Muscle layer of duodenum (tissue), 2 donors: ENCODE results near the gene HABP4.

Experiments used
- H3K27ac ChIP-seq: one replicate; pipeline ENCODE4 v1.7.0; 2013; ENCODE audit warnings: mild to moderate bottlenecking, low read length
- H3K27me3 ChIP-seq: one replicate; pipeline ENCODE4 v1.7.0; 2013; ENCODE audit warnings: low read depth, mild to moderate bottlenecking, control low read depth, low read length
- H3K36me3 ChIP-seq, 2 donors: one replicate each; pipeline ENCODE4 v1.7.0; 2013; ENCODE audit warnings: low read length in 2 of 2, control low read depth in 1 of 2, mild to moderate bottlenecking in 1 of 2; ENCODE audit not compliant: insufficient read depth in 2 of 2, control insufficient read depth in 1 of 2
- H3K4me1 ChIP-seq, 2 donors: one replicate each; pipeline ENCODE4 v1.7.0; 2013; ENCODE audit warnings: low read length in 2 of 2, mild to moderate bottlenecking in 2 of 2, control low read depth in 1 of 2, moderate library complexity in 1 of 2; ENCODE audit not compliant: insufficient read depth in 2 of 2, control insufficient read depth in 1 of 2
- H3K4me3 ChIP-seq, 2 donors: one replicate each; pipeline ENCODE4 v1.7.0; 2013; ENCODE audit warnings: low read length in 2 of 2, low read depth in 1 of 2, mild to moderate bottlenecking in 1 of 2
- H3K9me3 ChIP-seq, 2 donors: one replicate each; pipeline ENCODE4 v1.7.0; 2013; ENCODE audit warnings: low read length in 2 of 2, control low read depth in 1 of 2, mild to moderate bottlenecking in 1 of 2; ENCODE audit not compliant: control insufficient read depth in 1 of 2
- donor health status: healthy.

Gene HABP4

GRCh38 chr9:96419691-96419969, 30.3 kb upstream of the HABP4 start:
- H3K27ac ChIP-seq, result peak overlapping the region; percentile 78
- H3K4me1 ChIP-seq, result peaks cover 5 to 26% of the 10 kb centered on the region in 2 donors
- peak overlapping the region; percentile 70 to 97 for H3K4me3 ChIP-seq
- no peaks in the 10 kb centered on the region for H3K9me3 ChIP-seq
- H3K36me3 ChIP-seq, result no peaks in the 10 kb centered on the region
- no peaks in the 10 kb centered on the region for H3K27me3 ChIP-seq

GRCh38 chr9:96420468-96421219, 29.3 kb upstream of the HABP4 start:
- Histone ChIP-seq H3K27me3 (no peaks in the 10 kb centered on the region), H3K4me3 (no peak overlapping the region), H3K36me3 (no peaks in the 10 kb centered on the region), H3K27ac (peak overlapping the region; percentile 78), H3K4me1 (peaks cover 5 to 26% of the 10 kb centered on the region in 2 donors), H3K9me3 (no peaks in the 10 kb centered on the region)

- no peak overlapping the region for H3K4me3 ChIP-seq
- no peaks in the 10 kb centered on the region for H3K9me3 ChIP-seq
- H3K4me1 ChIP-seq, result peaks cover 5 to 18% of the 10 kb centered on the region in 2 donors
- H3K27ac ChIP-seq, result no peak overlapping the region
- no peaks in the 10 kb centered on the region for H3K36me3 ChIP-seq
- no peaks in the 10 kb centered on the region for H3K27me3 ChIP-seq
Observed at GRCh38 chr9:96423322-96423984, 26.5 kb upstream of the HABP4 start.

GRCh38 chr9:96423985-96424336, 26.0 kb upstream of the HABP4 start:
- no peaks in the 10 kb centered on the region for H3K27me3 ChIP-seq
- no peaks in the 10 kb centered on the region for H3K9me3 ChIP-seq
- H3K4me1 ChIP-seq, result peaks cover 5 to 18% of the 10 kb centered on the region in 2 donors
- H3K36me3 ChIP-seq, result no peaks in the 10 kb centered on the region
- no peak overlapping the region for H3K27ac ChIP-seq
- H3K4me3 ChIP-seq, result no peak overlapping the region

- H3K4me1 ChIP-seq, result peaks cover 0 to 4% of the 10 kb centered on the region in 2 donors
- H3K27ac ChIP-seq, result no peak overlapping the region
- H3K36me3 ChIP-seq, result no peaks in the 10 kb centered on the region
- H3K9me3 ChIP-seq, result no peaks in the 10 kb centered on the region
- no peaks in the 10 kb centered on the region for H3K27me3 ChIP-seq
- no peak overlapping the region for H3K4me3 ChIP-seq
Observed at GRCh38 chr9:96425500-96426169, 24.3 kb upstream of the HABP4 start.

- Histone ChIP-seq H3K9me3 (peaks cover 0 to 1% of the 10 kb centered on the region in 2 donors), H3K4me3 (no peak overlapping the region), H3K27ac (no peak overlapping the region), H3K36me3 (no peaks in the 10 kb centered on the region), H3K4me1 (no peaks in the 10 kb centered on the region), H3K27me3 (no peaks in the 10 kb centered on the region)
Observed at GRCh38 chr9:96429732-96430131, 20.2 kb upstream of the HABP4 start.

- Histone ChIP-seq H3K27ac (no peak overlapping the region), H3K36me3 (no peaks in the 10 kb centered on the region), H3K4me3 (no peak overlapping the region), H3K27me3 (no peaks in the 10 kb centered on the region), H3K4me1 (no peaks in the 10 kb centered on the region), H3K9me3 (peaks cover 0 to 5% of the 10 kb centered on the region in 2 donors)
Observed at GRCh38 chr9:96430377-96430776, 19.6 kb upstream of the HABP4 start.

GRCh38 chr9:96435345-96435744, 14.6 kb upstream of the HABP4 start:
- no peaks in the 10 kb centered on the region for H3K4me1 ChIP-seq
- no peak overlapping the region for H3K4me3 ChIP-seq
- no peaks in the 10 kb centered on the region for H3K36me3 ChIP-seq
- H3K9me3 ChIP-seq, result peaks cover 0 to 5% of the 10 kb centered on the region in 2 donors
- H3K27ac ChIP-seq, result no peak overlapping the region
- no peaks in the 10 kb centered on the region for H3K27me3 ChIP-seq

GRCh38 chr9:96436063-96436455, 13.9 kb upstream of the HABP4 start:
- H3K27ac ChIP-seq, result no peak overlapping the region
- no peaks in the 10 kb centered on the region for H3K4me1 ChIP-seq
- peaks cover 0 to 5% of the 10 kb centered on the region in 2 donors for H3K9me3 ChIP-seq
- H3K36me3 ChIP-seq, result no peaks in the 10 kb centered on the region
- no peak overlapping the region for H3K4me3 ChIP-seq
- H3K27me3 ChIP-seq, result no peaks in the 10 kb centered on the region

GRCh38 chr9:96436456-96437126, 13.4 kb upstream of the HABP4 start:
- Histone ChIP-seq H3K4me1 (no peaks in the 10 kb centered on the region), H3K4me3 (no peak overlapping the region), H3K27ac (no peak overlapping the region), H3K9me3 (peaks cover 0 to 5% of the 10 kb centered on the region in 2 donors), H3K27me3 (no peaks in the 10 kb centered on the region), H3K36me3 (no peaks in the 10 kb centered on the region)

- Histone ChIP-seq H3K4me3 (no peak overlapping the region), H3K27me3 (no peaks in the 10 kb centered on the region), H3K36me3 (no peaks in the 10 kb centered on the region), H3K9me3 (peaks cover 0 to 5% of the 10 kb centered on the region in 2 donors), H3K4me1 (no peaks in the 10 kb centered on the region), H3K27ac (no peak overlapping the region)
Observed at GRCh38 chr9:96437454-96437853, 12.5 kb upstream of the HABP4 start.
